GM12891 (cell line): ENCODE measurements around the gene ANKRD45.
"Not testable (repeated sequence)": the region's sequence is repeated elsewhere in the genome, so short reads cannot be mapped to it uniquely, and the experiment has no call there.

ENCODE experiments used
- DNase-seq: peaks from one replicate; pipeline ENCODE4 v3.0.0; 2011; ENCODE audit warnings: low spot score; ENCODE audit not compliant: insufficient read length
- FAIRE-seq: peaks from 2 replicates; lab custom pipeline; 2011; peaks lifted over from hg19 to GRCh38; lab: Jason Lieb, UNC
- PAX5 ChIP-seq: IDR thresholded peaks from 2 replicates; pipeline ENCODE4 v1.6.1; 2011; ENCODE audit warnings: low read length, moderate library complexity, mild to moderate bottlenecking; ENCODE audit not compliant: insufficient read depth, severe bottlenecking
- POLR2A ChIP-seq: IDR thresholded peaks from 2 replicates; pipeline ENCODE4 v1.6.1; 2011; ENCODE audit warnings: low read depth, low read length, control low read depth
- POLR2AphosphoS5 ChIP-seq: IDR thresholded peaks from 2 replicates; pipeline ENCODE4 v1.6.1; 2011; ENCODE audit warnings: low read depth, low read length, control low read depth
- POU2F2 ChIP-seq: IDR thresholded peaks from 2 replicates; pipeline ENCODE4 v1.6.1; 2011; ENCODE audit warnings: low read depth, mild to moderate bottlenecking, control low read depth, low read length, moderate library complexity
- SPI1 ChIP-seq: IDR thresholded peaks from 2 replicates; pipeline ENCODE4 v1.6.1; 2011; ENCODE audit warnings: low read depth, low read length, control low read depth
- TAF1 ChIP-seq: IDR thresholded peaks from 2 replicates; pipeline ENCODE4 v1.6.1; 2011; ENCODE audit warnings: low read depth, low read length, control low read depth

Gene ANKRD45

GRCh38 chr1:173682184-173682583, 12.5 kb upstream of the ANKRD45 start:
- TF ChIP-seq POU2F2: no peak
- no peak for TF ChIP-seq POLR2AphosphoS5
- TF ChIP-seq PAX5: no peak
- TF ChIP-seq TAF1: no peak
- TF ChIP-seq SPI1: no peak
- no peak for TF ChIP-seq POLR2A
- DNase-seq (no peak), FAIRE-seq (no peak)

GRCh38 chr1:173680152-173680551, 10.5 kb upstream of the ANKRD45 start:
- DNase-seq, FAIRE-seq: not testable (repeated sequence)

- DNase-seq, FAIRE-seq: not testable (repeated sequence)
Observed at GRCh38 chr1:173674496-173674895, 4.8 kb upstream of the ANKRD45 start.

GRCh38 chr1:173666646-173667045, 3.0 kb downstream of the ANKRD45 start:
- FAIRE-seq (no peak), DNase-seq (no peak)
- TF ChIP-seq TAF1 (no peak), POU2F2 (no peak), POLR2AphosphoS5 (no peak), POLR2A (no peak), PAX5 (no peak), SPI1 (no peak)

- DNase-seq (no peak), FAIRE-seq (no peak)
- TF ChIP-seq TAF1 (no peak), PAX5 (no peak), POU2F2 (no peak), POLR2AphosphoS5 (no peak), POLR2A (no peak), SPI1 (no peak)
Observed at GRCh38 chr1:173663159-173663558, 6.5 kb downstream of the ANKRD45 start.

GRCh38 chr1:173661763-173662162, 7.9 kb downstream of the ANKRD45 start:
- DNase-seq: no peak
- FAIRE-seq: no peak

GRCh38 chr1:173661271-173661670, 8.4 kb downstream of the ANKRD45 start:
- peak; percentile 23 for FAIRE-seq
- no peak for DNase-seq
- TF ChIP-seq POLR2A: no peak
- no peak for TF ChIP-seq PAX5
- no peak for TF ChIP-seq TAF1
- TF ChIP-seq POLR2AphosphoS5: no peak
- no peak for TF ChIP-seq SPI1
- TF ChIP-seq POU2F2: no peak

More at GRCh38 chr1:173661763-173662162, 7.9 kb downstream of the ANKRD45 start:
- TF ChIP-seq PAX5 (no peak), POU2F2 (no peak), SPI1 (no peak), TAF1 (no peak), POLR2AphosphoS5 (no peak), POLR2A (no peak)

- no peak for FAIRE-seq
Observed at GRCh38 chr1:173660306-173660705, 9.3 kb downstream of the ANKRD45 start.

GRCh38 chr1:173648880-173649605, 20.6 kb downstream of the ANKRD45 start:
- TF ChIP-seq TAF1 (no peak), PAX5 (no peak), SPI1 (no peak), POLR2AphosphoS5 (no peak)
- DNase-seq (no peak), FAIRE-seq (no peak)

More at GRCh38 chr1:173660306-173660705, 9.3 kb downstream of the ANKRD45 start:
- TF ChIP-seq TAF1 (no peak), POLR2A (no peak), POU2F2 (no peak), SPI1 (no peak), POLR2AphosphoS5 (no peak), PAX5 (no peak)
- no peak for DNase-seq

- FAIRE-seq (no peak), DNase-seq (no peak)
- TF ChIP-seq TAF1: no peak
- TF ChIP-seq POU2F2: no peak
- no peak for TF ChIP-seq POLR2A
- no peak for TF ChIP-seq PAX5
- TF ChIP-seq SPI1: no peak
- TF ChIP-seq POLR2AphosphoS5: no peak
Observed at GRCh38 chr1:173646656-173647055, 23.0 kb downstream of the ANKRD45 start.

GRCh38 chr1:173642450-173643139, 27.1 kb downstream of the ANKRD45 start:
- not testable (repeated sequence) for DNase-seq, FAIRE-seq
